HepG2 (cell line): ENCODE results near the gene C1orf21. TPM values are rescaled to one million over a fixed set of nuclear protein-coding genes. Genes with fewer than 3 reads are reported as not detected.

Source experiments
- ATAC-seq: fragments of 200-7000 bp; cut with Tn5 transposase; 3 replicates; pipeline ENCODE4 v1.9.1; 2020; ENCODE audit warnings: mild to moderate bottlenecking, moderate library complexity
- BruUV-seq: library from RNA; stranded (reverse); fragments of 400-500 nt; replicated peaks from 2 replicates; lab custom pipeline; 2021; lab: Mats Ljungman, UMichigan
- CTCF ChIA-PET: fragments of 300-600 bp; formaldehyde crosslinking; extraction: SDS; loops from one replicate; lab custom pipeline; 2021; ENCODE audit warnings: low total read pairs, inconsistent platforms, low intra/inter-chr PET ratio; lab: Yijun Ruan, JAX
- POLR2A ChIA-PET: fragments of 350-600 bp; sonication (Branson Sonifier 250); formaldehyde crosslinking; loops from one replicate; lab custom pipeline; 2020; ENCODE audit warnings: antibody characterized with exemption, inconsistent platforms; lab: Yijun Ruan, JAX
- DNase-seq: peaks from one replicate; pipeline ENCODE4 v3.0.0-alpha.2; 2015; ENCODE audit warnings: low spot score
- FAIRE-seq: peaks from 3 replicates; lab custom pipeline; 2011; peaks lifted over from hg19 to GRCh38; lab: Jason Lieb, UNC
- H2AFZ ChIP-seq: one replicate; pipeline ENCODE4 v1.6.1; 2011; ENCODE audit warnings: low read length, inconsistent platforms
- H3K27ac ChIP-seq: fragments of 300-600 bp; 3 replicates; pipeline ENCODE4 v1.8.0; 2011; ENCODE audit warnings: mixed run types, mild to moderate bottlenecking, mixed read lengths, low read length, inconsistent platforms; ENCODE audit not compliant: insufficient read depth; ENCODE audit errors: extremely low read length
- H3K27me3 ChIP-seq, 2 experiments: fragments of 200-600 bp in 1 of 2; 2 replicates in 1 of 2; 3 replicates in 1 of 2; pipeline versions ENCODE4 v1.6.0 to v1.8.0; 2011; ENCODE audit warnings: low read length in 2 of 2, mild to moderate bottlenecking in 2 of 2, moderate library complexity in 2 of 2, inconsistent platforms in 1 of 2; ENCODE audit not compliant: insufficient read depth in 2 of 2, control insufficient read depth in 1 of 2
- H3K36me3 ChIP-seq, 2 experiments: fragments of 200-600 bp in 1 of 2; replicated peaks in 1 of 2; 2 replicates in 1 of 2; 3 replicates in 1 of 2; pipeline versions ENCODE4 v1.5.1 to v1.8.0; 2011; ENCODE audit warnings: low read length in 2 of 2, inconsistent platforms in 1 of 2; ENCODE audit not compliant: insufficient read depth in 2 of 2, control insufficient read depth in 1 of 2
- H3K4me1 ChIP-seq: 2 replicates; pipeline ENCODE4 v1.5.1; 2012; ENCODE audit warnings: low read length, inconsistent platforms; ENCODE audit not compliant: insufficient read depth
- H3K4me2 ChIP-seq: 2 replicates; pipeline ENCODE4 v1.6.0; 2011; ENCODE audit warnings: low read depth, low read length, inconsistent platforms
- H3K4me3 ChIP-seq, 3 experiments: fragments of 200-600 bp in 1 of 3; sonication (generic), shearing (Covaris generic) in 1 of 3; replicated peaks in 1 of 3; 2 replicates each; pipeline ENCODE4 v1.5.1; 2011 to 2016; ENCODE audit warnings: low read length in 3 of 3, inconsistent platforms in 2 of 3, low read depth in 2 of 3, mild to moderate bottlenecking in 2 of 3, control low read depth in 1 of 3, mixed read lengths in 1 of 3; ENCODE audit not compliant: insufficient read depth in 1 of 3
- H3K79me2 ChIP-seq: one replicate; pipeline ENCODE4 v1.6.1; 2011; ENCODE audit warnings: low read length, inconsistent platforms; ENCODE audit not compliant: insufficient read depth
- H3K9ac ChIP-seq: 2 replicates; pipeline ENCODE4 v1.6.0; 2011; ENCODE audit warnings: mild to moderate bottlenecking, low read depth, low read length, inconsistent platforms; ENCODE audit not compliant: insufficient read depth
- H3K9me3 ChIP-seq: 2 replicates; pipeline ENCODE4 v1.5.1; 2012; ENCODE audit warnings: mild to moderate bottlenecking, low read length
- H4K20me1 ChIP-seq: 2 replicates; pipeline ENCODE4 v1.6.0; 2011; ENCODE audit warnings: inconsistent platforms, mild to moderate bottlenecking, low read length, moderate library complexity; ENCODE audit not compliant: insufficient read depth
- ATAD3A ChIP-seq: sonication (generic); formaldehyde crosslinking; IDR thresholded peaks from 2 replicates; pipeline ENCODE4 v1.4.0; 2020; ENCODE audit warnings: missing genetic modification reagents
- BORCS8-MEF2B ChIP-seq: sonication (generic); formaldehyde crosslinking; IDR thresholded peaks from 2 replicates; pipeline ENCODE4 v1.8.0; 2022; ENCODE audit warnings: mild to moderate bottlenecking, missing genetic modification reagents
- GFI1 ChIP-seq: sonication (generic); formaldehyde crosslinking; IDR thresholded peaks from 2 replicates; pipeline ENCODE4 v1.5.0; 2020; ENCODE audit warnings: missing genetic modification reagents, mild to moderate bottlenecking, borderline replicate concordance
- NCOA2 ChIP-seq: sonication (generic); formaldehyde crosslinking; IDR thresholded peaks from 2 replicates; pipeline ENCODE4 v1.8.0; 2022; ENCODE audit warnings: inconsistent platforms
- TAF1 ChIP-seq: sonication (generic); formaldehyde crosslinking; IDR thresholded peaks from 2 replicates; pipeline ENCODE4 v1.4.0; 2020; ENCODE audit warnings: missing genetic modification reagents
- YEATS2 ChIP-seq: sonication (generic); formaldehyde crosslinking; IDR thresholded peaks from 2 replicates; pipeline ENCODE4 v1.4.0; 2020; ENCODE audit warnings: missing genetic modification reagents, borderline replicate concordance
- ZHX1 ChIP-seq: sonication (generic); formaldehyde crosslinking; IDR thresholded peaks from 2 replicates; pipeline ENCODE4 v1.8.1; 2022; ENCODE audit warnings: low read depth, mild to moderate bottlenecking, missing genetic modification reagents
- ZNF124 ChIP-seq: sonication (generic); formaldehyde crosslinking; IDR thresholded peaks from 2 replicates; pipeline ENCODE4 v1.4.0; 2020; ENCODE audit warnings: missing genetic modification reagents
- ZNF253 ChIP-seq: sonication (generic); formaldehyde crosslinking; IDR thresholded peaks from 2 replicates; pipeline ENCODE4 v1.8.0; 2022; ENCODE audit warnings: mild to moderate bottlenecking, missing genetic modification reagents, borderline replicate concordance
- ZNF451 ChIP-seq: sonication (generic); formaldehyde crosslinking; IDR thresholded peaks from 2 replicates; pipeline ENCODE4 v1.5.0; 2020; ENCODE audit warnings: mild to moderate bottlenecking, missing genetic modification reagents
- ZNF737 ChIP-seq: sonication (generic); formaldehyde crosslinking; IDR thresholded peaks from 2 replicates; pipeline ENCODE4 v1.5.0; 2020; ENCODE audit warnings: missing genetic modification reagents, mild to moderate bottlenecking, borderline replicate concordance
- ZNF780A ChIP-seq: sonication (generic); formaldehyde crosslinking; IDR thresholded peaks from 2 replicates; pipeline ENCODE4 v1.8.0; 2022; ENCODE audit warnings: mild to moderate bottlenecking, missing genetic modification reagents, moderate library complexity
- ZZZ3 ChIP-seq: sonication (generic); formaldehyde crosslinking; IDR thresholded peaks from 2 replicates; pipeline ENCODE4 v1.4.0; 2020; ENCODE audit warnings: missing genetic modification reagents, mild to moderate bottlenecking, borderline replicate concordance
- WGBS: methylation state at CpG from one replicate; pipeline ENCODE4 v1.1.6; 2017; ENCODE audit warnings: low lambda C conversion rate; 5-methylcytosine and 5-hydroxymethylcytosine counted together
- in situ Hi-C: cut with HindIII; loops from 2 replicates; pipeline ENCODE4 v1.10.0; 2017; ENCODE audit warnings: low pct_unique_long_range_greater_than_20kb; ENCODE audit not compliant: extremely low pct_ligation_motif_present
- intact Hi-C: fragments of 100-400 bp; cut with micrococcal nuclease; formaldehyde crosslinking; loops from one replicate; pipeline ENCODE4 v1.10.0; 2022; ENCODE audit not compliant: unreplicated experiment
- polyA plus RNA-seq, 8 experiments: library from polyadenylated mRNA; depleted of rRNA in 3 of 8; stranded (reverse) in 7 of 8; unstranded in 1 of 8; fragments of >200 nt; fragmentation: Illumina TruSeq in 4 of 8; extraction: Trizol in 4 of 8; gene quantifications; 2 replicates each; pipeline versions ENCODE4 v1.2.1 to v1.2.3, GENCODE V29; 2011 to 2016; ENCODE audit warnings: low read depth in 4 of 8, missing spikeins in 1 of 8, mixed read lengths in 1 of 8; ENCODE audit not compliant: insufficient read depth in 1 of 8
- total RNA-seq, 5 experiments: library from RNA; depleted of rRNA; stranded (reverse); fragments of >200 nt; fragmentation: Illumina TruSeq; extraction: Trizol; gene quantifications; 2 replicates each; pipeline ENCODE4 v1.2.3, GENCODE V29; 2016; ENCODE audit warnings: low read depth in 1 of 5

The C1orf21 gene
- total and polyA plus RNA-seq, 2 of the 13 experiments (the other 11 are each of a cell fraction or from before 2014, with no cell fraction given): not detected

GRCh38 chr1:184625271-184625670, 238.4 kb downstream of the C1orf21 start:
- Histone ChIP-seq H3K4me3 (no peak overlapping the region), H3K9me3 (no peaks in the 10 kb centered on the region), H3K27ac (no peak overlapping the region), H3K79me2 (no peaks in the 10 kb centered on the region), H2AFZ (no peak overlapping the region), H3K27me3 (peaks cover 1 to 34% of the 10 kb centered on the region in 2 experiments; a peak in 4 of 5 replicates), H3K4me1 (no peaks in the 10 kb centered on the region), H3K9ac (no peak overlapping the region), H4K20me1 (no peaks in the 10 kb centered on the region), H3K36me3 (no peaks in the 10 kb centered on the region), H3K4me2 (no peak overlapping the region)
- no peak for TF ChIP-seq BORCS8-MEF2B
- TF ChIP-seq NCOA2 (CRISPR knock-in tag): no peak
- no peak for TF ChIP-seq ZZZ3 (CRISPR knock-in tag)
- no peak for TF ChIP-seq TAF1 (CRISPR knock-in tag)
- TF ChIP-seq ZNF737: no peak
- TF ChIP-seq ZNF451 (CRISPR knock-in tag): no peak
- no peak for TF ChIP-seq ZNF780A (CRISPR knock-in tag)
- no peak for TF ChIP-seq ZNF253 (CRISPR knock-in tag)
- no peak for TF ChIP-seq ZHX1 (CRISPR knock-in tag)
- TF ChIP-seq ATAD3A (CRISPR knock-in tag): no peak
- no peak for TF ChIP-seq GFI1 (CRISPR knock-in tag)
- TF ChIP-seq ZNF124 (CRISPR knock-in tag): no peak
- TF ChIP-seq YEATS2 (CRISPR knock-in tag): no peak
- ChIA-PET CTCF (no interaction called here), POLR2A (no interaction called here)
- BruUV-seq: no TSS peak
- intact Hi-C loops (no loop called here), in situ Hi-C loops (no loop called here)
- FAIRE-seq: no peak
- no peak for DNase-seq
- ATAC-seq: no peak
- 75% methylated on average over 4 of the region's 4 CpGs for whole genome bisulfite sequencing
